Mesodermal cell (in vitro differentiated cells): ENCODE results near the gene UBE2E3.

Source experiments
- H3K27ac ChIP-seq: 2 replicates; pipeline ENCODE4 v1.7.0; 2013; ENCODE audit warnings: mild to moderate bottlenecking, low read depth, low read length, moderate library complexity; ENCODE audit not compliant: severe bottlenecking
- H3K36me3 ChIP-seq: 2 replicates; pipeline ENCODE4 v1.7.1; 2013; ENCODE audit warnings: mild to moderate bottlenecking, low read length, moderate library complexity; ENCODE audit not compliant: control insufficient read depth, insufficient read depth
- H3K4me1 ChIP-seq: one replicate; pipeline ENCODE4 v1.7.1; 2013; ENCODE audit warnings: mild to moderate bottlenecking, low read length; ENCODE audit not compliant: insufficient read depth, control insufficient read depth, poor library complexity, severe bottlenecking
- H3K4me3 ChIP-seq: 2 replicates; pipeline ENCODE4 v1.7.0; 2013; ENCODE audit warnings: low read length, control low read depth, mild to moderate bottlenecking; ENCODE audit not compliant: insufficient read depth, poor library complexity, severe bottlenecking; ENCODE audit errors: extremely low read depth
- H3K9me3 ChIP-seq: 2 replicates; pipeline ENCODE4 v1.7.1; 2013; ENCODE audit warnings: mild to moderate bottlenecking, low read length, moderate library complexity; ENCODE audit not compliant: control insufficient read depth
- WGBS, 2 experiments: methylation state at CpG; one replicate each; pipeline ENCODE4 v1.1.5; 2013; ENCODE audit warnings: missing lambda C conversion rate in 2 of 2; ENCODE audit not compliant: insufficient coverage in 2 of 2; 5-methylcytosine and 5-hydroxymethylcytosine counted together

UBE2E3 gene

GRCh38 chr2:180992994-180993393 is 12.6 kb downstream of the UBE2E3 start:
- Histone ChIP-seq H3K36me3 (peaks cover 43% of the 10 kb centered on the region), H3K4me1 (no peaks in the 10 kb centered on the region), H3K9me3 (no peaks in the 10 kb centered on the region), H3K27ac (no peak overlapping the region), H3K4me3 (no peak overlapping the region)
- WGBS, 2 experiments = 100% methylated on average over 2 of the region's 2 CpGs; no CpG with 5 or more reads in 1 of the 2 experiments

- no peak overlapping the region for H3K4me3 ChIP-seq
- peaks cover 29% of the 10 kb centered on the region for H3K36me3 ChIP-seq
- H3K4me1 ChIP-seq = no peaks in the 10 kb centered on the region
- H3K27ac ChIP-seq = no peak overlapping the region
- 90 to 100% methylated on average over 1 to 2 of the region's 4 CpGs for WGBS, 2 experiments
- H3K9me3 ChIP-seq = no peaks in the 10 kb centered on the region
Observed at GRCh38 chr2:180999274-180999964, 19.0 kb downstream of the UBE2E3 start.

DNA sequence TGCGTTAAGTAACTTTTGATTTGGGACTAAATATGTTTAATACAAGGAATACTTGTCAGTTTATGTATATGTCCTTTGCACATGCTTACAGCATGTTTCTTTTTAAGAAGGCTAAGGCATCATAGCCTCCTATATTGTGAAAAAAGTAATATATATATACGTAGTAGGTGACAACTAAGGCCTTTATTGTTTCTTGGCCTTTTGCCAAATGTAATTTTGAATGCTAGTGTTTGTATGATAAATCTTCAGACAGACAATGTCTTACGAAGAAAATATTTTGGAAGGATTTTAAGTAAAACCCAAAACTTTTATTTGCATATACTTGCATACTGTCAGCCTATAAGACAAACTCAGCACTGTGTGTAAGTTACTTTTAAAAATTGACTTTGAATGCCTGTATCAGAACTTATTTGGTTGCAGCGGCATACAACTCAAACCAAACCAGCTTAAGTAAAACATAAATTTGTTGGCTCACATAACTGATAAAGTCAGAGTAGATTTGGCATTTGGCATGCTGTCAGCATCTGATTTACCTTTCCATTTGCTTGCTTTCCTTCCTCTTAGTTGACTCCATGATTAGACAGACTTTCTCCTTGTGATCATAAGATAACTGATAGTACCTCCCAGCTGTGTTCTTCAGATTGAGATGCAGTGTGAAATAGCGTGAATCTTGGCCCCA is 24.4 kb downstream of the UBE2E3 start:
- H3K4me1 ChIP-seq = no peaks in the 10 kb centered on the region
- H3K27ac ChIP-seq = no peak overlapping the region
- H3K9me3 ChIP-seq = no peaks in the 10 kb centered on the region
- peaks cover 14% of the 10 kb centered on the region for H3K36me3 ChIP-seq
- 100% methylated on average over 2 of the region's 5 CpGs; no CpG with 5 or more reads in 1 of the 2 experiments for WGBS, 2 experiments
- no peak overlapping the region for H3K4me3 ChIP-seq

GRCh38 chr2:181005326-181005655 is 24.9 kb downstream of the UBE2E3 start:
- no peaks in the 10 kb centered on the region for H3K4me1 ChIP-seq
- H3K4me3 ChIP-seq = no peak overlapping the region
- H3K9me3 ChIP-seq = no peaks in the 10 kb centered on the region
- H3K36me3 ChIP-seq = peaks cover 14% of the 10 kb centered on the region
- H3K27ac ChIP-seq = no peak overlapping the region

DNA sequence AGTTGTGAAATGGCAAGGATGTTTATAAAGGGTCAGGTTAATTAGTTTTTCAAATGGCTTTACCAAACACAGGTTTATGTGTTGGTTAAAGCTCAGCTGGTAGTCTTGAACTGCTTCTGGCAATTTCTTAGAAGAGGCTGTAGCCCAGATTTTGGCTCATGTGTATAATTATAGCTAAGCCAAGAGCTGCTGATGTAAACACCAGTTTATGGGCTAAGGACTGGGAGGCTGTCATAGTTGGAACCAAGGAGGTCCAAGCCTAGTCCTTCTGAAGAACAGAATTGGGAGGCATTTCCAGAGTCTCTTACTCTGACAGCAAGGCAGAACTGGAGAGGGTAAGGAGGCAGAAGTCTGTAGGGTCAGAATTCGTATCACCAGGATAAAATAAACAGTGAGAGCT is 25.4 kb downstream of the UBE2E3 start:
- Histone ChIP-seq H3K27ac (no peak overlapping the region), H3K4me1 (no peaks in the 10 kb centered on the region), H3K9me3 (no peaks in the 10 kb centered on the region), H3K4me3 (no peak overlapping the region), H3K36me3 (peaks cover 9% of the 10 kb centered on the region)
- 100% methylated on average over 1 of the region's 1 CpG; no CpG with 5 or more reads in 1 of the 2 experiments for WGBS, 2 experiments

DNA sequence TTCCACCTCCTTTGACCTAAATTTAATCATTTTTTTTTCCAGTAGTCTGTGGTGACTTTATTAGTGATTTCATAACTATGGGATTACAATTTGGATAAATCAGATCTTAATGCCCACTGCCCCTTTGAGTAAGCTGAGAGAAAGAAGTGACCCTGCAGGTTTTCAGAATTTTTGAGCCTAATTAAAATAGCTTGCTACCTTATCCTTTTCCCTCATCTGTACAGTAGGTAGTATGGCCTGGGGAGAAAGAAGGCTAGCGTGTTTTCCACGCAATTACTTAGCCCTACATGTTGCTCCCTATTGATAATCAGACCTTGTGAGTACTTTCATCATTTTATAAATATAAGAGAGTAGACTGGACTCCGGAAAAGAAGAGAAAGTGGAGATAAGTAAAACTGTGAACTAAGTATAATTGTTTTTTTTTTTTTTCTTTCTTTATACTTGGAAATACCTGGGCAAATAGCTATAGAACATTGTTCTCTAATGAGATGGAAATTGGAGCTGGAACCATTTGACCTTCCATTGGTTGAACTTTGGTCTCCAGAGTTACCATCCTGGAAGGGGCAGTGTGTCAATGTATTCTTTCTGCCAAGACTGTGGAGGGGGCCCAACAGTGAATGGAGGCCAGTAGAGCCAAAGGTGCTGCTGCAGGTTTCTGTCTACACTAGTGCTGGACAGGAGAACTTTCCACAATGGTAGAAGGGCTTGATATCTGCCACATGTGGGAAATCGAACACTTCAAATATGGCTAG is 26.9 kb downstream of the UBE2E3 start:
- no CpG with 5 or more reads among the region's 4 CpGs for WGBS, 2 experiments
- Histone ChIP-seq H3K9me3 (no peaks in the 10 kb centered on the region), H3K4me1 (no peaks in the 10 kb centered on the region), H3K27ac (no peak overlapping the region), H3K4me3 (no peak overlapping the region), H3K36me3 (peaks cover 4% of the 10 kb centered on the region)

DNA sequence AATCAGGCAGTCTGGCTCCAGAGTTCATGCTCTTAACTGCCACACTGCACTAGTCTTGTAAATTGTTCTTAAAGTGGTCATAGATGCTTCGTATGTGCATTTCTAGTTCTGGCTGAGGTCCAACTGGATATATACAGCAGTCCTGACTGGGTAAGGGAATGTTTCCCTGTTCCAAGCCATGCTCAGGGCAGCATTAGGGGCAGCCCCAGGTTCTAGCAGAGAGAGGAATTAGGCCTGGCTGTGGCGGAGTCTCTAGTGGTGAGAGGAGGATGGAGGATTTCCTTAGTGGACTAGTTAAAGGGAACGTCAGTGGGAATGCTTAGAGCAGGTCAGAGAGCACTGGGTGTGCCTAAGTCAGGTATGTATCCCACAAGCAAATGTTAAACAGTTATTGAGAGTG is 28.0 kb downstream of the UBE2E3 start:
- Histone ChIP-seq H3K4me1 (no peaks in the 10 kb centered on the region), H3K36me3 (no peaks in the 10 kb centered on the region), H3K9me3 (no peaks in the 10 kb centered on the region), H3K27ac (no peak overlapping the region), H3K4me3 (no peak overlapping the region)
- 89 to 94% methylated on average over 3 of the region's 3 CpGs for WGBS, 2 experiments

GRCh38 chr2:181021199-181021789 is 40.9 kb downstream of the UBE2E3 start:
- Histone ChIP-seq H3K9me3 (peaks cover 5% of the 10 kb centered on the region), H3K27ac (no peak overlapping the region), H3K4me3 (no peak overlapping the region), H3K36me3 (no peaks in the 10 kb centered on the region), H3K4me1 (no peaks in the 10 kb centered on the region)
- 83% methylated on average over 1 of the region's 1 CpG; no CpG with 5 or more reads in 1 of the 2 experiments for WGBS, 2 experiments

DNA sequence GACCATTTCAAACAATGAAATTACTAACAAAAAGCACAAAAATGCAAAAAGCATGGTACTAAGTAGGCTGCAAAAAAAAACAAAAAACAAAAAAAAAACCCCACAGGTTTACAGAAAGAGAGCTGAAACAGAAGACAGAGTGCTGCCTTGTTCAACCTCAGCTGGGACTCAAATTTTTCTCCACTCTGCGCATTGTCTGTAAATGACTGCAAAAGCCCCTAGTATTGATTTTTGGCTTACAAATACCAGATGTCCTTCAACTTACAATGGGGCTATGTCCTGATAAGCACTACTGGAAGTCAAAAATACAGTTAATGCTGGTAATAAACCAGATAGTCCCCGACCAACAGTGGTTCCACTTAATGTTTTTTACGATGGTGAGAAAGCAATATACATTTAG is 42.2 kb downstream of the UBE2E3 start:
- Histone ChIP-seq H3K36me3 (no peaks in the 10 kb centered on the region), H3K27ac (no peak overlapping the region)
- WGBS, 2 experiments = 100% methylated on average over 1 to 2 of the region's 3 CpGs

DNA sequence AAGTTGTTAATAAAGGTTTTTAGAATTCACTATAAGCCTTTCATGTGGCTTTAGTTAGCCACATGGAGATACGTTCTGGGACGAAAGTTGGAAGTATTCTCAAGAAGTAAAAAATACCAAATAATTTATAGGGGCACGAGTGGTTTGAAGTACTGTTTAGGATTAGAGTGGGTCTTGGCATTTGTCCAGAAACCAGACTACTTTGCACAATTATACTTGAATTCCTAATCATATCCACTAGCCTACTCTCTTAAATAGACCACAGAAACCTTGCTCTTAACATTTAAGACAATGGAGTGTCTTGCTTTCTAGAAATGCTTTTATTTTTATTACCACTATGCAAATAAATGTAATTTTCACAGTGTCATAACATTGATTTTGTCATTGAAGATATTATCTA is 44.6 kb downstream of the UBE2E3 start:
- Histone ChIP-seq H3K9me3 (peaks cover 2% of the 10 kb centered on the region), H3K4me3 (no peak overlapping the region), H3K4me1 (no peaks in the 10 kb centered on the region), H3K27ac (no peak overlapping the region), H3K36me3 (no peaks in the 10 kb centered on the region)
- WGBS, 2 experiments = no CpG with 5 or more reads among the region's 3 CpGs

More for the DNA sequence above, 42.2 kb downstream of the UBE2E3 start:
- H3K4me1 ChIP-seq = no peaks in the 10 kb centered on the region
- H3K9me3 ChIP-seq = peaks cover 5% of the 10 kb centered on the region
- H3K4me3 ChIP-seq = no peak overlapping the region
